Loucy (cell line): ENCODE results near the gene DRC7.

ENCODE experiments used
- H2AFZ ChIP-seq: fragments of 200-600 bp; sonication (generic); 2 replicates; pipeline ENCODE4 v1.6.0; 2016; ENCODE audit warnings: antibody characterized with exemption, mild to moderate bottlenecking, low read length, moderate library complexity
- H3F3A ChIP-seq: fragments of 200-600 bp; 2 replicates; pipeline ENCODE4 v1.6.0; 2016; ENCODE audit warnings: antibody characterized with exemption, low read depth, mild to moderate bottlenecking
- H3K27me3 ChIP-seq: fragments of 200-600 bp; sonication (generic); 2 replicates; pipeline ENCODE4 v1.6.1; 2014; ENCODE audit warnings: low read length, mild to moderate bottlenecking; ENCODE audit not compliant: insufficient read depth, poor library complexity, severe bottlenecking
- H3K36me3 ChIP-seq: fragments of 200-600 bp; sonication (generic); 2 replicates; pipeline ENCODE4 v1.6.1; 2016; ENCODE audit warnings: low read length; ENCODE audit not compliant: insufficient read depth
- H3K4me1 ChIP-seq: fragments of 200-600 bp; sonication (generic); 2 replicates; pipeline ENCODE4 v1.5.1; 2014; ENCODE audit warnings: low read length, mild to moderate bottlenecking; ENCODE audit not compliant: insufficient read depth, poor library complexity, severe bottlenecking
- H3K4me2 ChIP-seq: fragments of 200-600 bp; sonication (generic); 2 replicates; pipeline ENCODE4 v1.6.0; 2014; ENCODE audit warnings: antibody characterized with exemption, low read length, low read depth, mild to moderate bottlenecking; ENCODE audit not compliant: poor library complexity, severe bottlenecking
- H3K4me3 ChIP-seq: fragments of 200-600 bp; sonication (generic); 2 replicates; pipeline ENCODE4 v1.5.1; 2014; ENCODE audit warnings: low read length, mild to moderate bottlenecking, mixed read lengths; ENCODE audit not compliant: poor library complexity, severe bottlenecking
- H3K79me2 ChIP-seq: fragments of 200-600 bp; sonication (generic); 2 replicates; pipeline ENCODE4 v1.6.1; 2014; ENCODE audit warnings: low read length; ENCODE audit not compliant: insufficient read depth
- H3K9ac ChIP-seq: fragments of 200-600 bp; sonication (generic); 2 replicates; pipeline ENCODE4 v1.6.0; 2014; ENCODE audit warnings: mild to moderate bottlenecking, low read depth, low read length, moderate library complexity; ENCODE audit not compliant: poor library complexity, severe bottlenecking
- H3K9me2 ChIP-seq: fragments of 200-600 bp; sonication (generic); replicated peaks from 2 replicates; pipeline ENCODE4 v1.6.1; 2016; ENCODE audit warnings: low read depth, low read length, mixed read lengths
- H3K9me3 ChIP-seq: fragments of 200-600 bp; sonication (generic); 2 replicates; pipeline ENCODE4 v1.6.1; 2014; ENCODE audit warnings: mild to moderate bottlenecking, antibody characterized with exemption, low read length, low read depth; ENCODE audit not compliant: insufficient read depth
- H4K20me1 ChIP-seq: fragments of 200-600 bp; sonication (generic); 2 replicates; pipeline ENCODE4 v1.6.0; 2014; ENCODE audit warnings: antibody characterized with exemption, low read length, mild to moderate bottlenecking; ENCODE audit not compliant: insufficient read depth, poor library complexity, severe bottlenecking
- EZH2phosphoT487 ChIP-seq: fragments of 200-600 bp; IDR thresholded peaks from 2 replicates; pipeline ENCODE4 v1.6.1; 2018; ENCODE audit warnings: antibody characterized with exemption, mild to moderate bottlenecking, moderate library complexity, borderline replicate concordance
- TF ChIP-seq, protein P1 (sequence below): fragments of 200-600 bp; sonication (generic); conservative IDR thresholded peaks from 2 replicates; pipeline ENCODE4 v1.5.1; 2014; ENCODE audit warnings: mild to moderate bottlenecking, antibody characterized with exemption, low read length

DRC7 gene

DNA sequence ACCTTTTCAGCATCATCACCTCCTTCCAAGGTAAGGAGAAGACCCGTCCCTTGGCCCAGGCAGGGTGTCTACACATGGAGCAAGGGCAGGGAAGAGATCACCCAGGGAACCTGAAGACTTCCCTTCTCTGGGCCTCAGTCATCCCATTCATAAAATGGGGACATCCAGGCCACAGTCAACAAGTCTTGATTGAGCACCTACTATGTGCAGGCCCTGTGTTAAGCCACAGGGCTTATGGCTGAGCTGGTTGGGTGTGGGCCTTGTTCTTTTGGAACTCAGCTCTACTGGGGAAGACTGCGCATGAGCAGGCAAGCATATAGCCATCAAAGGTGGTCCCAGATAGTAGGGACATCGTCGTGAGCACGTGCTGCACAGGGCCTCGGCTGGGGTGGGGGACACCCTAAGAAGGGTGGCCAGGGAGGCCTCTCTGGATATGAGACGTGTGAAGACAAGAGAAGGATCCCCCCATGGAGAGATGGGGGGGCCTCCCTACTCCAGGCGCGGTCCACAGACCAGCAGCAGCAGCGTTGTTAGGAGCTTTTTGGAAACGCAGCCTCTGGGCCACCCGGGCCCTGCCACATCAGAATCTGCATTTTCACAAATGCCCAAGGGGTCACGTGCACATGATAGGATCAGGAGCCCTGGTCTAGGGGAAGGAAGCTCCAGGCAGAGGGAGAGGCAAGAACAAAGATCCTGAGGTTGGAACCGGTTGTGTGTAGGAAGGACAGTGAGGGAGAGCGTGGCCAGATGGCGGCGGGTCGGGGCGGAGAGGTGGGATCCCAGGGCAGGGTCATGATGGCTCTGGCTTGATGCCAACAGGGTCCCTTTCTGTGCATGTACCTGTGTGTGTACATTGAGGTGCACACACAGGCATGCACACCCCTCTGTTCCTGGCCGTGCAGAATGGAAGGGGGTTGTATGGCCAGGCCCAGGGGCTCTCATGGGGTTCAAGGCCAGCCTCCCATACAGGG lies 32.4 kb upstream of the DRC7 start:
- no peaks in the 10 kb centered on the region for H3F3A ChIP-seq
- H3K4me2 ChIP-seq: no peak overlapping the region

DNA sequence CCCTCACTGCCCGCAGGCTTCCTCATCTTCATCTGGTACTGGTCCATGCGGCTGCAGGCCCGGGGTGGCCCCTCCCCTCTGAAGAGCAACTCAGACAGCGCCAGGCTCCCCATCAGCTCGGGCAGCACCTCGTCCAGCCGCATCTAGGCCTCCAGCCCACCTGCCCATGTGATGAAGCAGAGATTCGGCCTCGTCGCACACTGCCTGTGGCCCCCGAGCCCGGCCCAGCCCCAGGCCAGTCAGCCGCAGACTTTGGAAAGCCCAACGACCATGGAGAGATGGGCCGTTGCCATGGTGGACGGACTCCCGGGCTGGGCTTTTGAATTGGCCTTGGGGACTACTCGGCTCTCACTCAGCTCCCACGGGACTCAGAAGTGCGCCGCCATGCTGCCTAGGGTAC lies 31.2 kb upstream of the DRC7 start:
- Histone ChIP-seq H2AFZ (no peak overlapping the region), H3K9me3 (no peaks in the 10 kb centered on the region), H3K4me2 (no peak overlapping the region), H3K9ac (peak overlapping the region; percentile 6), H3F3A (no peaks in the 10 kb centered on the region), H3K4me1 (peaks cover 19% of the 10 kb centered on the region), H3K4me3 (no peak overlapping the region), H3K27me3 (no peaks in the 10 kb centered on the region), H3K36me3 (no peaks in the 10 kb centered on the region), H3K79me2 (no peaks in the 10 kb centered on the region), H4K20me1 (no peaks in the 10 kb centered on the region), H3K9me2 (no peaks in the 10 kb centered on the region)
- TF ChIP-seq EZH2phosphoT487: no peak
- TF ChIP-seq, protein P1, sequence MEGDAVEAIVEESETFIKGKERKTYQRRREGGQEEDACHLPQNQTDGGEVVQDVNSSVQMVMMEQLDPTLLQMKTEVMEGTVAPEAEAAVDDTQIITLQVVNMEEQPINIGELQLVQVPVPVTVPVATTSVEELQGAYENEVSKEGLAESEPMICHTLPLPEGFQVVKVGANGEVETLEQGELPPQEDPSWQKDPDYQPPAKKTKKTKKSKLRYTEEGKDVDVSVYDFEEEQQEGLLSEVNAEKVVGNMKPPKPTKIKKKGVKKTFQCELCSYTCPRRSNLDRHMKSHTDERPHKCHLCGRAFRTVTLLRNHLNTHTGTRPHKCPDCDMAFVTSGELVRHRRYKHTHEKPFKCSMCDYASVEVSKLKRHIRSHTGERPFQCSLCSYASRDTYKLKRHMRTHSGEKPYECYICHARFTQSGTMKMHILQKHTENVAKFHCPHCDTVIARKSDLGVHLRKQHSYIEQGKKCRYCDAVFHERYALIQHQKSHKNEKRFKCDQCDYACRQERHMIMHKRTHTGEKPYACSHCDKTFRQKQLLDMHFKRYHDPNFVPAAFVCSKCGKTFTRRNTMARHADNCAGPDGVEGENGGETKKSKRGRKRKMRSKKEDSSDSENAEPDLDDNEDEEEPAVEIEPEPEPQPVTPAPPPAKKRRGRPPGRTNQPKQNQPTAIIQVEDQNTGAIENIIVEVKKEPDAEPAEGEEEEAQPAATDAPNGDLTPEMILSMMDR: no peak

More for the DNA sequence above, 32.4 kb upstream of the DRC7 start:
- Histone ChIP-seq H3K79me2 (no peaks in the 10 kb centered on the region), H4K20me1 (no peaks in the 10 kb centered on the region), H3K36me3 (no peaks in the 10 kb centered on the region), H3K27me3 (no peaks in the 10 kb centered on the region), H3K9ac (no peak overlapping the region), H3K9me3 (no peaks in the 10 kb centered on the region), H3K4me1 (peaks cover 7% of the 10 kb centered on the region), H3K9me2 (no peaks in the 10 kb centered on the region), H2AFZ (no peak overlapping the region), H3K4me3 (no peak overlapping the region)
- TF ChIP-seq EZH2phosphoT487: no peak
- TF ChIP-seq, protein P1: no peak

DNA sequence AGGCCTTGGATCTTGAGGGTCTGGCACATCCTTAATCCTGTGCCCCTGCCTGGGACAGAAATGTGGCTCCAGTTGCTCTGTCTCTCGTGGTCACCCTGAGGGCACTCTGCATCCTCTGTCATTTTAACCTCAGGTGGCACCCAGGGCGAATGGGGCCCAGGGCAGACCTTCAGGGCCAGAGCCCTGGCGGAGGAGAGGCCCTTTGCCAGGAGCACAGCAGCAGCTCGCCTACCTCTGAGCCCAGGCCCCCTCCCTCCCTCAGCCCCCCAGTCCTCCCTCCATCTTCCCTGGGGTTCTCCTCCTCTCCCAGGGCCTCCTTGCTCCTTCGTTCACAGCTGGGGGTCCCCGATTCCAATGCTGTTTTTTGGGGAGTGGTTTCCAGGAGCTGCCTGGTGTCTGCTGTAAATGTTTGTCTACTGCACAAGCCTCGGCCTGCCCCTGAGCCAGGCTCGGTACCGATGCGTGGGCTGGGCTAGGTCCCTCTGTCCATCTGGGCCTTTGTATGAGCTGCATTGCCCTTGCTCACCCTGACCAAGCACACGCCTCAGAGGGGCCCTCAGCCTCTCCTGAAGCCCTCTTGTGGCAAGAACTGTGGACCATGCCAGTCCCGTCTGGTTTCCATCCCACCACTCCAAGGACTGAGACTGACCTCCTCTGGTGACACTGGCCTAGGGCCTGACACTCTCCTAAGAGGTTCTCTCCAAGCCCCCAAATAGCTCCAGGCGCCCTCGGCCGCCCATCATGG lies 30.5 kb upstream of the DRC7 start:
- no peaks in the 10 kb centered on the region for H4K20me1 ChIP-seq
- peak overlapping the region; percentile 6 for H3K9ac ChIP-seq
- TF ChIP-seq, protein P1: 0 out of 2 replicates have a peak, but pooled peaks have one; percentile 37
- TF ChIP-seq EZH2phosphoT487: no peak
- no peaks in the 10 kb centered on the region for H3K27me3 ChIP-seq
- no peak overlapping the region for H3K4me3 ChIP-seq
- no peaks in the 10 kb centered on the region for H3K9me3 ChIP-seq
- no peaks in the 10 kb centered on the region for H3K36me3 ChIP-seq
- H2AFZ ChIP-seq: no peak overlapping the region
- H3K79me2 ChIP-seq: no peaks in the 10 kb centered on the region
- H3F3A ChIP-seq: no peaks in the 10 kb centered on the region
- no peaks in the 10 kb centered on the region for H3K9me2 ChIP-seq
- H3K4me1 ChIP-seq: peaks cover 26% of the 10 kb centered on the region
- no peak overlapping the region for H3K4me2 ChIP-seq
